CD1c-positive myeloid dendritic cell (primary cell): ENCODE results near the gene FOSL1.

ENCODE experiments used
- DNase-seq: peaks from one replicate; pipeline ENCODE4 v3.0.0-alpha.2; 2016; ENCODE audit errors: extremely low spot score

Gene FOSL1

DNA sequence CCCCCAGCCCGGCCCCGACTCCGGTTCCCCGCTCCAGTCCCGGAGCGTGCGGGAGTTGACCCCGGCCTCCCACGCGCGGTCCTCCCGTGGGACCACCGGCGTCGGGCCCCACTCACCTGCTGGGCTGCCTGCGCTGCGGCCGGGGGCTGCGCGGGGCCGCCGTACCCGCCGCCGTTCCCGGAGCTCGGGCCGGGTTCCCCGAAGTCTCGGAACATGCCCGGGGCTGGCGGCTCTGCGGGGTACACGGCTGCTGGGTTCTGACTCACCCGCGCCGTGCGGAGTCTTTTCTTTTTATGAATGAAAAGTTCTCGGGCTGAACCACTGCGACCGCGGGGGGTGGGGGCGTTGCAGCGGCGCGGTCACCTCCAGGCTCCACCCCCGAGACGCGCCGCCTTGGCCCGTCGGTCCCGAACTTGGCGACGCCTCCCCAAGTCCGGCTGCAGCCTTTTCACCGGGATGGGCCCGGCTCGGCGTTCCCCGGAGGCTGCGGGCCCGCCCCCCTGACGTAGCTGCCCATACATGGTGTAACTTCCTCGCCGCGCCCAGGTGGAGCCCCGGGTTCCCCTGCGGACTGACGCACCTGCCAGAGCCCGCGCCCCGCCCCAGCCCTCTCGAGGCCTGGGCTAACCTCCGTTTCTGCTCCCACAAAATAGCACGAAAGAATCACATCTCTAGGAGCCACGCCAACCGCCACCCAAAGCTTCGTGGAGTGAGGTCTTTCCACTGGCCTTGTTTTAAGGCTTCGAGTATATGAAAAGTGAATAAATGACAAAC lies at the start of gene FOSL1:
FOSL1 (minus strand) TSS at position 264 of the 774 bp plus-strand sequence; CDS start at position 215, 49 bp downstream.
- peak; percentile 95 for DNase-seq

DNA sequence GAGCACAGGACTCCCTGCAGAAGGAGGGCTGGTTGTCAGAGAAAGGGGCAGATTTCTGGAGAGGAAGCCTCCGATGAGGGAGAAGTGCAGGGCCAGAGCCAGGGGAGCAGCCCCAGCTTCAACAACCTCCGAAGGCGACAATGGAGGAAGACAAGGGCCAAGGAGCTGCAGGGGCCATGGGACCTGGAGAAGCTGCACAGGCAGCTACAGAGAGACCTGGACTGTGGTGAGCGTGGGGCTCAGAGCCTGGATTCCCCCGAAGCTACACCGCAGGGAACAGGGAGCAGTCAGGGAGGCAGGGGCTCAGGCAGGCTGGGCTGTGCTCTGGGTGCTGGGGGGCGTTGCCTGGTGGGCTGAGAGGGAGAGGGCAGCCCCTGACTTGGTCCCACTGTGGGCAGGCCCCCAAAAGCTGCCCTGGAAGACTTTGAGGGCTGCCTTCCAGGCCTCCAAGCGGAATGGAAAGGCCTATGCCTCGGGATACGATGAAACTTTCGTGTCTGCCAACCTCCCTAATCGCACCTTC lies 47.5 kb upstream of the FOSL1 start:
- no peak for DNase-seq

- no peak for DNase-seq
Measured at GRCh38 chr11:65947133-65947532, 46.9 kb upstream of the FOSL1 start.

DNA sequence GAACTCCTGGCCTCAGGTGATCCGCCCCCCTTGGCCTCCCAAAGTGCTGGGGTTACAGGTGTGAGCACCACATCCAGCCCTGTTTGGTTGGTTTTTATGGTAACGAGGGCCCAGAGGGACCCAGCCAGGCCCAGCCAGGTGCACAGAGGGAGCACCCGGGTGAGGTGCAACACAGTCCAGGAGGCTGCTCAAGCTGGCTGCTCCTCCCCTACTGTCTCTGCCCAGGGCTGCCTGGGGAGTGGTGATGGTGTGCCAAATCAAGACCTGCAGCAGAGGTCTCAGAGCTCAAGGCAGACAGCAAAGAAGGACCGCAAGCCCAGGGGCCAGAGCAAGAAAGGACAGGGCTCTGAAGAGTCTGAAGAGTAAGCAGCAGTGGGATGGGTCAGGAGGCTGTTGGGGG lies 46.5 kb upstream of the FOSL1 start:
- DNase-seq: no peak

DNA sequence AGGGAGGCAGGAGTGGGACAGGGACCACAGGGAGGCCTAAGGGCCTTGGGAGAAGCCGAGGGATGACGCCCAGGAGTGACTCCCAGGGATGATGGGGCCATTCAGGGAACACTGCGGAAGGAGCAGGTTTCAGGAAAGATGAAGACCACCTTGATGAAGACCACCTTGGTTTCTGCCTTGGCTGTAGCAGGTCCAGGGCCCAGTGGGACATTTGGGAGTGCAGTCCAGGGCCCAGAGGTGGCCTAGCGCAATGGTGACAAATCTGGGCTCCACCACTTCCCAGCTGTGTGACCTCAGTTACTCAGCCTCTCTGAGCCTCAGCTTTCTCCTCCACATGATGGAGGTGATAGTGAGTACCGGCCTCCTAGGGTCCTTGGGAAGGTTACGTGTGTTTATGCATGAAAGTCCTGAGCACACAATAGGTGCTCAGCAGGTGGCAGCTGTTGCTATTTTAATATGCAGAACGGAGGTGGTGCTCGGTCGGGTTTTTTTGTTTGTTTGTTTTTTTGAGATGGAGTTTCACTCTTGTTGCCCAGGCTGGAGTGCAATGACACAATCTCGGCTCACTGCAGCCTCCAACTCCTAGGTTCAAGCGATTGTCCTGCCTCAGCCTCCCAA lies 45.9 kb upstream of the FOSL1 start:
- no peak for DNase-seq

DNA sequence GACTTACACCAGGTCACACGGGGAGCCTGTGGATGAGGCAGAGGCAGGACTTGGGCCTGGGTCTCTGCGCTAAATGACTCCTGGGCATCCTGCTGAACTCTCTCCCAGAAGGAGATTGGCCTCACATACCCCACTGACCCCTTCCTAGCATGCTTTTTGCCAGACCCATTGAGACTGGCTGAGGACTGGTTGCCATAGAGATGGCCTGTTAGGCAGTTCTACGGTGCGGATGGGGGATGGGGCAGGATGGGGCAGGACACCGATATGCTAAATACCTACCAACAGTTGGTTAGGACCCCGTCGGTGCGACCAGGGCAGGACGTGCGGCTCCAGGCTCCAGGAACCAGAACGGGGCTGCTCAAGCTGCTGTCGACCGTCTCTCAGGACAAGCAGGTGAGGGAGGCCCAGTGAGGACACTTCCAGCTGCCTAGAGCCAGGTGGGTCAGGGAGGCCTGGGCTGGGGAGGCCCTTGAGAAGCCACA lies 45.3 kb upstream of the FOSL1 start, which contains the start of gene TSGA10IP:
TSGA10IP (plus strand) TSS at position 51 of the 482 bp plus-strand sequence; CDS start at position 247, 196 bp downstream.
- no peak for DNase-seq

DNA sequence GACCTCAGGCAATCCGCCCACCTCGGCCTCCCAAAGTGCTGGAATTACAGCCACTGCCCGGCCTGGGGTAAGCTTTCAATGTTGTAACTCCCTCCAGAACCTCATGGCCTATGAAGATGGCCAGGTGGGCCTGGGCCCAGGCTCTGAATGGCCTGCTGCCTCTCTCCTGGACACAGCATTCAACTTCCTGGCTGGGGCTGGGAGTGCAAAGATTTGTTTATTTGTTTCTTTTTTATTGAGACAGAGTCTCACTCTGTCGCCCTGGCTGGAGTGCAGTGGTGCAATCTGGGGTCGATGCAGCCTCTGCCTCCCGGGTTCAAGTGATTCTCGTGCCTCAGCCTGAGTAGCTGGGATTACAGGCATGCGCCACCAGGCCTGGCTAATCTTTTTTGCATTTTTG lies 44.6 kb upstream of the FOSL1 start:
- no peak for DNase-seq

DNA sequence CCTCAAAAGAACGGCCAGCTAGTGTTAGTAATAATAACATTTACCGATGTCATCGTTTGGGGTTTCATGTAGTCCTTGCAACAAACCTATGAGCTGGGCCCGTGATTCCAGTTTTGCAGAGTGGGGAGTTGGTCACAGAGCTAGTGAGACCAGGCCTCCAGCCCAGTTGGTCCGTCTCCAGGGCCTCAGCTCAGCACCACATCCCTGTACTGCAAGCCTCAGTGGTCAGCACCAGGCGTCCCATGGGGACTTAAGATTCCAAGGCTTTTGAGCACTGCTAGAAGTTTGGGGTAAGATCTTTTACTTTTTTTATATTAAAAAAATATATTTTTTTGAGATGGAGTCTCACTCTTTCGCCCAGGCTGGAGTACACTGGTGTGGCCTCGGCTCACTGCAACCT lies 44.0 kb upstream of the FOSL1 start:
- no peak for DNase-seq

DNA sequence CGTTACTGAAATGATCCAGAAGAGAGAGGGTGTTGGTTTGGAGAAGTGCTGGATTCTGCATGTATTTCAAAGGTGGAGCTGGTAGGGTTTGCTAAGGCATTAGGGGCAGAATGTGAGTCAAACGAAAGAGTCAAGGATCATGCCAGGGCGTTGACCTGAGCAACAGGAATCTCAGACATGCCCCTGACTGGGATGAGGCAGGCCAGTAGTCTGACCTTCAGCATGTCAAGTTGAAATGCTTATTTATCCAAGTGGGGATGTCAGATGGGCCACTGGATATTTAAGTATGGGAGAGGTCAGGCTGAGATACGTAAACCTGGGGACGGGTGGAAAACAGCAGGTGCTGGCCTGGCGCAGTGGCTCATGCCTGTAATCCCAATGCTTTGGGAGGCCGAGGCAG lies 42.3 kb upstream of the FOSL1 start:
- DNase-seq: no peak

GRCh38 chr11:65941720-65942310 lies 41.6 kb upstream of the FOSL1 start:
- no peak for DNase-seq

DNA sequence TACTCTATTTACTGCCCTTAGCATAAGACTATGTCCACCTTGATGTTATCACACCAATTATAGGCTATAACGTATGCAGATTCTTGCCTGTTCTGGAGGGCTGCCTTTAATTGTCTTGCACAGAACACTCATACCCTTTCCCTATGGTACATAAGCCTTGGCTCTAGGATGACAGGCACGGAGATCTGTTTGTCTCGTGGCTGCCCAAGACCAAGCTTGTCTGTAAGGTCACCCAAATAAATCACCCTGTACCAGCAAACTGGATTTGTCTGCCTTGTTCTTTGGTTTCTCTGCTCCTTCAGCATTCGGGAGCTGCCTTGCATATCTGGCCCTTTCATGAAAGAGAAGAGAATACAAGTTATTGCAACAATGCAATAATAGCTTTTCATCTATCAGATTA lies 37.6 kb upstream of the FOSL1 start:
- no peak for DNase-seq

GRCh38 chr11:65934014-65934413 lies 33.8 kb upstream of the FOSL1 start:
- no peak for DNase-seq

- peak; percentile 30 for DNase-seq
Measured at GRCh38 chr11:65932558-65932919, 32.4 kb upstream of the FOSL1 start.

DNA sequence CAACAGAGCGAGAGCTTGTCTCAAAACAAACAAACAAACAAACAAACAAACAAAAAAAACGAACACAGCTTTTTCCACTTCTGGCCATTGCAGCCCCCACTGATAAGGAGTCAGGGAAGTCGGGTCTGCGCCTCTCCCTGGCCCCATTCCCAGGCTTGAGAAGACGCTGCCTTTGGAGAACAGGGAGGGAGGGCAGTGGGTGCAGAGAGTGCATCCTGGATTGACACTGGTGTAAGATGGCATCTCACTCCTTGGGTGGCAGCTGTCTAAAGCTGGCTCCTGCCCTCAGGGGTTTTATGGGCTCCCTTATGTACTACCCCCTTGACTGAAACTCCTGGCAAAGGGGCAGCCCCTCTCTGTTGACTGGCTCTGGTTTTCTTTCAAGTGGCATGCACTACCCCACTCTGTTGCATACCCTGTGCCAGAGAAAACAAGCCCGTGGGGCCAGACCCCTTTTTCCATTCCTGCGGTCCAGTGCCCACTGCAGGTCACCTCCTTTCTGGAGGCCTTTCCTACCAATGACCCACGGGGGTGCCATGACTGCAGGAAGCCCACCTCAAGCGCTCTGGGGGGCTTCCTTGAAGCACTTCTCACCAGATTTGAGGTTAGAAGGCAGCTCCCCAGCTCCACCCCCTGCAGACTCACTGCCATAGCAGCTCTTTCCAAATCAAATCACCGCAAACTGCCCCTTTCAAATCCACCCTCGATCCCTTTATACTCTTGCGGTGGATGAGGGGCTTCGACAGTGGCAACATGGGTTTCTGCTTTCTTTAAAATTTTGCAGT lies 31.8 kb upstream of the FOSL1 start:
- no peak for DNase-seq

GRCh38 chr11:65928667-65929066 lies 28.5 kb upstream of the FOSL1 start:
- DNase-seq: no peak

DNA sequence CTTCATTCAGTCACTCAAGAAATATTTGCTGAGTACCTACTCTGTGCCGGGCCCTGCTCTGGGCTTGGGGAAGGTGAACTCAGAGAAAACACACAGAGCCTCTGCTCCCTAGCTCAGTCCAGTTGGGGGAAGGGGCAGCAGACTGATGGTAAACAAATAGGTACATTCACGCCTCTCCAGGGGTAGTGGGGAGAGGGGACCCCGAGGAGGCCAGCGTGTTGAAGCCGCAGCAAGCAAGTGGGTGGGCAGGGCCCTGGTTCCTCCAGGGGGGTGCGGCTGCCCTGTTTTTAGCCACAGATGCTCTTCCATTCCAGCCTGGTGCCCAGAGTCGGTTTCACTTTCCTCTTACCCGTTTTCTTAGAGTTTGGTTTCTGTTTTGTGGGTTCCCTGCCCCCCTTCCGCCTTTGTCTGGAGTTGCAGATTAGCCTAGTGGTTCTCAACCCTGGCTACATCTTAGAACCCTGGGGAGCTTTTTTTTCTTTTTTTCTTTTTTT lies 27.8 kb upstream of the FOSL1 start:
- peak; percentile 74 for DNase-seq

DNA sequence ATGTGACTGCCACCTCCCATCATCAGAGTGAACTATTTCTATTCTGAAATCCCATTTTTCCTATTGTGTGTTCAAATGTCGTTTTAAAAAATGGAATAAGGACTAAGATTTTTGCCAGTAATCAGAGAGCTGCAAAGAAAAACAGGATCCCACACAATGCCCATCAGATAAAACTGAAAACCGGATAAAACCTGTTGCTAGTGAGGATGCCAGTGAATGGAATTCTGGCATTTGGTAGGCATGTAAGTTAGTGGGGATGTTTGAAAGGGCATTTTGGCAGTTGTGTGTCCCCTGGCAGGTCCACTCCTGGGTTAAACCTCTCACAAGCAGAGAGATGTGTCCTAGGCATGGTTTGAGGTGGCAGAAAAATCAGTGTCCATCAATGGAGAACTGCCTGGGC lies 25.2 kb upstream of the FOSL1 start:
- DNase-seq: no peak

DNA sequence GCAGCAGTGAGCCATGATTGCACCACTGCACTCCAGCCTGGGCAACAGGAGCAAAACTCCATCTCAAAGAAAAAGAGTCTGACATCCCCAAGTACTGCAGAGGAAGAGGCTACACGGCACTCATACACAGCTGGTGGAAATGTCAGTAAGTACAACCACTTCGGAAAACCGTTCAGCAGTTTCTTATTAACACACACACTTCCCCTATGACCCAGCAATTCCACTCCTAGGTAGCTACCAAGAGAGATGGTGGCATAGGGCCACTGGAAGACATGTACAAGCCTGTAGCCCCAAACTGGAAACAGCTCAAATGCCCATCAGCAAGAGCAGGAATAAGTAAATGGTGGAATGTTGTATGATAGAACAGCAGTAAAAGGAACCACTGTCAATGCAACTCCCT lies 22.4 kb upstream of the FOSL1 start:
- DNase-seq: no peak

- DNase-seq: no peak
Measured at GRCh38 chr11:65921876-65922275, 21.7 kb upstream of the FOSL1 start.

- no peak for DNase-seq
Measured at GRCh38 chr11:65921033-65921555, 20.9 kb upstream of the FOSL1 start.

DNA sequence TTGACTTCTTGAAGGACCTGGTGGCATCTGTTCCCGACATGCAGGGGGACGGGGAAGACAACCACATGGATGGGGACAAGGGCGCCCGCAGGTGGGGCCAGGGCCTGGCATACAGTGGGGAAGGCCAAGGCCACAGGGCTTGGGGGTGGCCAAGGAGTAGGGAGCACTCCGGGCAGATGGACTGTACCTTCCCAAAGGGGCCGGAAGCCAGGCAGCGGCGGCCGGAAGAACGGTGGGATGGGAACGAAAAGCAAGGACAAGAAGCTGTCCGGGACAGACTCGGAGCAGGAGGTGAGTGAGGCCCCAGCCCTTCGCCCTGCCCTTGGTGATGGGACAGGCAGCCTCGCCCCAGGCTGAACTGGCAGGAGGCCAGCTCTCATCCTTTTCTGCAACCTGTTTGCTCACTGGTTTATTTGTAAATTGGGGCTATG lies 20.2 kb upstream of the FOSL1 start:
- no peak for DNase-seq
